SIG-M5 (cell line): ENCODE data around the gene CACNG4.

Experiments
- DNase-seq: peaks from one replicate; lab custom pipeline; 2025; lab: John Stamatoyannopoulos, UW

CACNG4 gene

DNA sequence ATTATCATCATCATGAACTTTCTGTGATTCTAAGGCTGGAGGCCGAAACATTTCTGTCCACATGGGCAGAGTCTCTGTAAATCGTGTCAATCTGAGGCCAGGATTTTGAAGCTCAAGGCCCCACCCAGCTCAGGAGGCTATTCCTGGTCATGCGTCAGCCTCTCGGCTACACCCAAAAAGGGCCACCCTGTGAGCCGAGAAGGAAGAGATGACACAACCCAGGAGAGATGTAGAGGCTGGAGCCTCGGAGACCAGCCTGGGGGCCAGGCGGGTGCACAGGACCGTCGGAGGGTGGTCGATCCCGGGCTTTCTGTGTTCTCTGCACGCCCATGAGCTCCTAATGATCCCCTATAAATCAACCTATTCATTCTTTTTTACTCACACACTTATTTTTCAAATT, 78.8 kb downstream of the CACNG4 start:
- DNase-seq: no peak

- DNase-seq: no peak
These were observed 79.7 kb downstream of the CACNG4 start, which contains the start of gene CACNG1 for GRCh38 chr17:67044016-67044772. TSS of gene CACNG1 (plus strand) at chr17:67044554. CDS start at chr17:67044661, 107 bp downstream.

DNA sequence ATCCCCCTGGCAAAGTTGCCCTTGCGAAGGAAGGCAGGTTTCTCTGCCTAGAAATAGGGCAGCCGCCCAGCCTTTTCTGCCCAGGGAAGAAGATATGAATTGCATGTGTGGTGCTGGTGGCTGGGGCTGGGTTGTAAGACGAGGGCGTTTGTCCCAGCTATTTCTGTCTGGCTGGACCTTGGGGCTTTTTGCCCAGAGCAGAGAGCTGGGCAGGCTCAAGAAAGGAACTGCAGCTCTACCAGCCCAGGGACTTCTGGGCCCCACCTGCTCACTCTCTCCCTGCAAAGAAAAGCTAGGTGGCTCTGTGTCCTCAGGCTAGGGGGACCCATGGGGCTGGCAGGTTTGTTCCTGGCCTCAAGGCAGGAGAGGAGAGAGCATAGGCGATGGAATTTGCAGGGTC, 80.4 kb downstream of the CACNG4 start:
- no peak for DNase-seq

- DNase-seq: no peak
These were observed 81.9 kb downstream of the CACNG4 start for GRCh38 chr17:67046398-67046797.

- no peak for DNase-seq
These were observed 82.9 kb downstream of the CACNG4 start for GRCh38 chr17:67047382-67047781.

- no peak for DNase-seq
These were observed 84.7 kb downstream of the CACNG4 start for GRCh38 chr17:67049025-67049739.

- no peak for DNase-seq
These were observed 85.6 kb downstream of the CACNG4 start for GRCh38 chr17:67050066-67050465.

DNA sequence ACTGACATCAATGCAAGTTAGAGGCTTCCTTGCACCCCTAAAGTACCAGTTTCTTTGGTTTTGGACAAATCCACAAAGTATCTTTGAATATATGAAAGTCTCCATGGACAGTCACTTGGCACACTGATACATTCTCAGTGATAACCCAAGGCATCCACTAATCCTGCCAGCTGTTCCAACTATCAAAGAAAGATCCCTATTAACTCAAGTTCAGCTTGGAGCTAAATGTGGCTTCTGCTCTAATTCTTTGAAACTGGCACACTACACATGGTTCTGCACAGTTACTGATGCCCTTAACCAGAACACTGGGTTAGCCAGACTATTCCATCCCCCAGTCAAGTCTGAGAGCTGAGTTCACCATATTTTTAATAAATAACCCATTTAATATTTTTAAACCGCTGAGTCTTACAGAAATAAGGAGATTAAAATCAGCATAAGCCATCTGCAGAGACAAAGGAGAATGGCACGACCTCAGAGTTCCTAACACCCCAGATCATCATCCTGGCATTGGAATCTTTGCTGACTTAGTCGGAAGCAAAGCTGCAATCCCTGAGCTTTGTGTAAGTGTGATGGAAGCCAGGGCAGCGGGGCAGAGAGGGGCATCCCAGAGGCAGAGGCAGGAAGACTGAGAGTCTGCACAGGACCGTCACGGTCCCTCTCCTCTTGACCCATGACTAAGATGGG, 86.1 kb downstream of the CACNG4 start:
- DNase-seq: no peak

GRCh38 chr17:67051155-67051538, 86.6 kb downstream of the CACNG4 start:
- DNase-seq: no peak

GRCh38 chr17:67051837-67052236, 87.3 kb downstream of the CACNG4 start:
- no peak for DNase-seq

- no peak for DNase-seq
These were observed 88.4 kb downstream of the CACNG4 start for GRCh38 chr17:67052720-67053437.

DNA sequence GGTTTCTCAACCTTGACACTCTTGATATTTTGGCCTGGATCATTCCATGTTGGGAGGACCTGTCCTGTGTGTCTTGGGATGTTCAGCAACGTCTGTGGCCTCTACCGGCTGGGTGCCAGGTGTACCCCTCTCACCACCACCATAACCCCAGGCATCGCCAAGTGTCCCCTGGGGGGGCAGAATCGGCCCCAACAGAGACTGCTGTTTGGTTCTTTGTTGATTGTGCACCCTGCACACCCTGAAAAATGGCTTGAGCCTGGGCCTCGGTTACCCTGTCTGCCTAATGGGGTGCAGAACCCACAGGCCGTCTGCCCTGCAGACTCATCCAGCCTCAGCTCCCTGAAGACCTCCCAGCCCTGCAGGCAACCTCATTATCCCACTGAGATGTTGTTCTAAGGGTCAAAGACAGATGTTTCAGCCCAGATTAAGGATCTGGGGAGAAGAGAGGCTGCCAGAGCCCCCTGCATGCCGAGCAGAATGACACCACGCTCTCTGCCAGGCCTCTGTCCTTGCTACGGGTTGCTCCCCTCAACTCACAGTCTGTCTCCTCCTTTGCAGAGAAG, 89.0 kb downstream of the CACNG4 start:
- DNase-seq: no peak

DNA sequence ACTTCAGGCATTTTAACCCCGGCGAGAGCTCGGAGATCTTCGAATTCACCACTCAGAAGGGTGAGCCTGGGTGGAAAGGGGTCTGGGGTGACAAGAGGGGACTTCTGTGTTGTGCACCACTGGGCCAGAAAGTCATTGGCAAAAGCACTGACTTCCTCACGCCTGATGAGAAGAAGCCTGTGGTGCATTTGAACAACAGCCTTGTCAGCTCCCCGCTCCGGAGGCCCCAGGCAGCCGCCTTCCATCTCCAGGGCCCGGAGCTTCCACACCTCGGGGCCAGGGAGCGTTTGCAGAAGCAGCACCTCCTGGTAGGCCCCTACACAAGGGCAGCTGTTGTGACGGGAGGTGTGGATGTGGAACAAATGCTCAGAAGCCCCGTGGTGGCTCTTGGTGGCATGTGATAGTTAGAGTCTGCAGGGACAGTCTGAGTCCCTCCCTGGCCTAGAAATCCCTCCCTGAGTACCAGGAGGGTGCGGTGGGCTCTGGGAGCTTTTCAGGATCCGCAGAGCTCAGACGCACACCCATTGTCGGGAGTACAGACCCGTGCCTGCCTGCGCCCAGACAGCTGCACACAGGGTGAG, 89.6 kb downstream of the CACNG4 start:
- DNase-seq: no peak

DNA sequence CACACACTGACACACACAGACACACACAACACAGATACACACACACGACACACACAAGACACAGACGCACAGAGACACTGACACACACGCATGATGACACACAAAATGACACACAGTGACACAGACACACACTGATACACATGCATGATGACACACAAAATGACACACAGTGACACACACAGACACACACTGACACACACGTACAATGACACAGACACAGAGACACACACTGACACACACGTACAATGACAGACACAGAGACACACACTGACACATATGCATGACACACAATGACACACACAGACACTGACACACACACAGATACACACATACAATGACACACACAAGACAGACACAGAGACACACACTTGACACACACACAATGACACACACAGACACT, 90.1 kb downstream of the CACNG4 start:
- DNase-seq: no peak

DNA sequence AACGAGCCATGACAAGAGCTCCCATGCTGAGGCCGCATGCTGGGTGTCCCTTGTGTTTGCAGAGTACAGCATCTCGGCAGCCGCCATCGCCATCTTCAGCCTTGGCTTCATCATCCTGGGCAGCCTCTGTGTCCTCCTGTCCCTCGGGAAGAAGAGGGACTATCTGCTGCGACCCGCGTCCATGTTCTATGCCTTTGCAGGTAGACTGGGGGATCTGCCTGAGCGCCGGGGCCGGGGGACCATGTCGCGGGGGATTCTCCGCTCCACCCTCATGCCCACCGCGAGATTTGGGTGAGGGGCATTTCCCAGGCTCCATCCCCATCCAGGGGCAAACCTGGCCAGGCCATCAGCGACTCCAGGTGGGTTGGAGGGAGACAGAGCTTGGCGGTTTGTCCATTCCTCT, 90.5 kb downstream of the CACNG4 start:
- no peak for DNase-seq

GRCh38 chr17:67055811-67056745, 91.6 kb downstream of the CACNG4 start:
- no peak for DNase-seq

DNA sequence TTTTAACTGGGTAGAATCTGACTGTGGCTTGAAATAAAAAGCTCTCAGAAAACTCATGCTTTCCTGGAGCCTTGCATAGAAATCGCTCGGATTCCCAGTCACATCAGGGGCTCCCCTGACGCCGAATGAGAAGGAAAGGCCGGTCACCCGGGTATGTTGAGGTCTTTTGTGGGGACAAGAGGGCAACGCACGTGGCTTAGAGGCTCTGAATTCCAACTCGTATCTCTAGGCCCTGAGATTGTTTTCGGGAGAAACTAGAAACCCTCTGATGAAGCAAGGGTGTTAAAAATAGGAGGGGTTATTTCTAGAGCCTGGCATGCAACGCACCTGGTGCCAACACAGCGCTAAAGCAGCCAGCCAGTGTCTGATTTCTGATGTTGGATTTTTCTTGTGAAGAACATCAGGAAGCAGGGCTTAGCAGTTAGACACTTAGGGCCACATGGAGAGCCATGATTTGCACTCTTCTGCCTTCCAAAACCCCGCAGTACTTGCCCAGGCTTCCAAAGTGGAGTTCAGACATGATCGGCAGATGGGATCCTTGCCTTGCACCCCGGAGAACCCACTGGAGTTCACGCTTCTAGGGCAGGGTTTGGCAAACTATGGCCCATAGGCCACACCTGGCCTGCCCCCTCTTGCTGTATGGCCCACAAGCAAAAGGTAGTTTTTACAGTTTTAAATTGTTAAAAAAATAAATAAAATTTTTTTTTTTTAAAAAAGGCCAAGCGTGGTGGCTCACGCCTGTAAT, 92.4 kb downstream of the CACNG4 start:
- DNase-seq: no peak

GRCh38 chr17:67058036-67058435, 93.5 kb downstream of the CACNG4 start:
- DNase-seq: no peak

DNA sequence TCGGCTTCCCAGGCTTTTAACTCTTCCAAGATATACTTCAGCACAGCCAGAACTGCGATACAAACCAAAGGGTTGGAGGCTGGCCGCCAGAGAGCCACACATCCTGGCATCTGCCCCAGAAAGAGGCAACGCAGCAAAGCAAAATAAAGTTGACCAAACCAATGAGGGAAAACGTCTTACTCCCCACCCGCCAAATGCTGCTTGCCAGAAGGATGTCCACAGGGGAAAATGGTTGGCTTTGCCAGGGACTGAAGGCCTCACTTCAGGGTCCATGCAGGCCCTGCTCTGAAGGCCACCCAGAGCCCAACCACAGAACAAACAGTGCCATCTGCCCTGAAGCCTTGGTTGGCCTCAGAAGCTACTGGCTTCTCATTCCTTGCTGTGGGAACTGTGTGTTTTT, 94.9 kb downstream of the CACNG4 start:
- no peak for DNase-seq

- no peak for DNase-seq
These were observed 98.6 kb downstream of the CACNG4 start for GRCh38 chr17:67063141-67063540.
